Measurements from ENCODE around the gene RHOJ. TPM values are rescaled to one million over a fixed set of nuclear protein-coding genes. Genes with fewer than 3 reads are reported as not detected.
"Not testable (repeated sequence)": the region's sequence is repeated elsewhere in the genome, so short reads cannot be mapped to it uniquely, and the experiment has no call there.

Gene RHOJ
- total RNA-seq, 2 donors from 2014 or later, result 5.9 to 11.2 TPM

GRCh38 chr14:63301891-63302534 lies 97.8 kb downstream of the RHOJ start:
- Histone ChIP-seq H3K27me3 (no peaks in the 10 kb centered on the region), H3K36me3 (no peaks in the 10 kb centered on the region), H3K4me3 (no peak overlapping the region), H3K9me3 (no peaks in the 10 kb centered on the region), H3K27ac (peak overlapping the region in 1 of 2 donors; percentile 50), H3K4me1 (peaks cover 0 to 8% of the 10 kb centered on the region in 2 donors)
- DNase-seq (ENCODE audit: low spot score), result no peak
- no peak for TF ChIP-seq CTCF (IDR thresholded peaks at IDR 0.05)

GRCh38 chr14:63304429-63304828 lies 100.2 kb downstream of the RHOJ start:
- H3K36me3 ChIP-seq; H3K4me1 ChIP-seq; H3K27ac ChIP-seq; DNase-seq (ENCODE audit: low spot score); H3K4me3 ChIP-seq; H3K27me3 ChIP-seq; H3K9me3 ChIP-seq: not testable (repeated sequence)

GRCh38 chr14:63308723-63309317 lies 104.6 kb downstream of the RHOJ start:
- H3K4me1 ChIP-seq, result no peaks in the 10 kb centered on the region
- H3K4me3 ChIP-seq, result no peak overlapping the region
- TF ChIP-seq CTCF (IDR thresholded peaks at IDR 0.05), result peak in 1 of 2 donors; percentile 58
- H3K27ac ChIP-seq, result no peak overlapping the region
- no peaks in the 10 kb centered on the region for H3K27me3 ChIP-seq
- no peak for DNase-seq (ENCODE audit: low spot score)
- no peaks in the 10 kb centered on the region for H3K9me3 ChIP-seq
- no peaks in the 10 kb centered on the region for H3K36me3 ChIP-seq

GRCh38 chr14:63318835-63319234 lies 114.6 kb downstream of the RHOJ start, which contains the start of gene GPHB5:
Gene GPHB5 (minus strand): TSS chr14:63318935. CDS start chr14:63317849, 1,086 bp downstream.
- no peaks in the 10 kb centered on the region for H3K4me1 ChIP-seq
- H3K4me3 ChIP-seq, result no peak within 1 kb of the TSS
- H3K36me3 ChIP-seq, result no peaks in the 10 kb centered on the region
- TF ChIP-seq CTCF (IDR thresholded peaks at IDR 0.05), result no peak
- DNase-seq (ENCODE audit: low spot score), result no peak
- no peaks in the 10 kb centered on the region for H3K9me3 ChIP-seq
- no peaks in the 10 kb centered on the region for H3K27me3 ChIP-seq
- H3K27ac ChIP-seq, result no peak within 1 kb of the TSS

GRCh38 chr14:63322472-63322871 lies 118.2 kb downstream of the RHOJ start:
- no peaks in the 10 kb centered on the region for H3K36me3 ChIP-seq
- DNase-seq (ENCODE audit: low spot score), result no peak
- no peaks in the 10 kb centered on the region for H3K27me3 ChIP-seq
- no peak overlapping the region for H3K27ac ChIP-seq
- H3K4me3 ChIP-seq, result no peak overlapping the region
- no peaks in the 10 kb centered on the region for H3K9me3 ChIP-seq
- no peak for TF ChIP-seq CTCF (IDR thresholded peaks at IDR 0.05)
- H3K4me1 ChIP-seq, result no peaks in the 10 kb centered on the region

- H3K36me3 ChIP-seq, result no peaks in the 10 kb centered on the region
These were observed 118.8 kb downstream of the RHOJ start for GRCh38 chr14:63322897-63323573.

More at GRCh38 chr14:63322897-63323573, 118.8 kb downstream of the RHOJ start:
- H3K9me3 ChIP-seq, result no peaks in the 10 kb centered on the region
- H3K4me3 ChIP-seq, result no peak overlapping the region
- no peaks in the 10 kb centered on the region for H3K4me1 ChIP-seq
- TF ChIP-seq CTCF (IDR thresholded peaks at IDR 0.05), result no peak
- no peak for DNase-seq (ENCODE audit: low spot score)
- H3K27ac ChIP-seq, result no peak overlapping the region
- no peaks in the 10 kb centered on the region for H3K27me3 ChIP-seq

Measured in right atrium auricular region (tissue), 2 donors.